Naive thymus-derived CD8-positive, alpha-beta T cell (primary cell): Measurements from ENCODE around the gene TEAD1. TPM values are rescaled to one million over a fixed set of nuclear protein-coding genes. Genes with fewer than 3 reads are reported as not detected.

Experiments used
- ATAC-seq, 2 donors: fragments of 150-1000 bp; cut with Tn5 transposase in 1 of 2; sonication (Bioruptor Pico), chemical (Tn5 transposase) in 1 of 2; 1 replicate in 1 of 2; 2 replicates in 1 of 2; pipeline ENCODE4 v1.10.0; 2021; ENCODE audit warnings: mild to moderate bottlenecking in 2 of 2, moderate library complexity in 2 of 2
- POLR2A ChIA-PET: fragments of 350-600 bp; sonication (Branson Sonifier 250); formaldehyde crosslinking; loops from one replicate; lab custom pipeline; 2021; ENCODE audit warnings: antibody characterized with exemption; lab: Charles Lee
- DNase-seq, 10 donors: peaks; one replicate each; pipeline versions ENCODE4 v3.0.0 to v3.0.0-alpha.2; 2020 to 2022
- H3K27ac Mint-ChIP-seq, 10 donors: one replicate each; pipeline ENCODE4 v1.8.0; 2020 to 2022; ENCODE audit warnings: mild to moderate bottlenecking in 10 of 10, mixed read lengths in 10 of 10, moderate library complexity in 4 of 10, inconsistent platforms in 1 of 10
- H3K27me3 Mint-ChIP-seq, 5 donors: one replicate each; pipeline ENCODE4 v1.8.0; 2021 to 2022; ENCODE audit warnings: mixed read lengths in 5 of 5
- H3K36me3 Mint-ChIP-seq, 3 donors: one replicate each; pipeline ENCODE4 v1.8.0; 2020 to 2022; ENCODE audit warnings: mixed read lengths in 3 of 3, mild to moderate bottlenecking in 2 of 3, inconsistent platforms in 1 of 3
- H3K4me1 Mint-ChIP-seq, 4 donors: one replicate each; pipeline ENCODE4 v1.8.0; 2021 to 2022; ENCODE audit warnings: mixed read lengths in 4 of 4
- H3K4me3 Mint-ChIP-seq, 10 donors: one replicate each; pipeline ENCODE4 v1.8.0; 2020 to 2022; ENCODE audit warnings: mild to moderate bottlenecking in 10 of 10, mixed read lengths in 10 of 10, moderate library complexity in 6 of 10, inconsistent platforms in 1 of 10
- H3K9me3 Mint-ChIP-seq, 9 donors: one replicate each; pipeline ENCODE4 v1.8.0; 2020 to 2022; ENCODE audit warnings: mixed read lengths in 9 of 9, mild to moderate bottlenecking in 3 of 9, inconsistent platforms in 1 of 9, moderate library complexity in 1 of 9
- polyA plus RNA-seq, 3 donors: library from polyadenylated mRNA; unstranded; fragments of 300-500 nt; fragmentation: Illumina TruSeq; gene quantifications; one replicate each; pipeline ENCODE4 v1.2.3, GENCODE V29; 2021
- total RNA-seq, 8 experiments: library from RNA in 2 of 8; stranded (reverse) in 2 of 8; gene quantifications; one replicate each; pipeline ENCODE4 v1.2.3 and lab custom pipeline; 2021 to 2026

The TEAD1 gene
- total and polyA plus RNA-seq, 5 experiments from 2014 or later: not detected

DNA sequence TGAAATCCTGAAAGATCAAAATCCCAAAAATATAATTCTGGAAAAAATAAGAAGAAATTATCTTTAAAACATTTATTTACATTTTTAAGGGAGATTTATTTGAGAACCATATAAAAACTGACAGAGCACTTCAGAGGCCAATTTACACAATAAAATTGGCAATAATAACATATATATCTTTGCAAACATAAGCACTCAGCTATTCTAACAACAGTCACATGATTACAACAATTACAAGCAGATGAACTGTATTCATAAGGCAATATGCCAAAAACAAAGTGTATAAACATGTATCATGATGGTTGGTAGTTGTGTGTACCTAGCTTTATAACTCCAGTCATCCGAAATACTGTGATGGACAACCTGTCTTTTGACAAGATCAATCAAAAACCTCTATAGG is 317.2 kb downstream of the TEAD1 start:
- POLR2A ChIA-PET: no interaction called here
- DNase-seq: no peak
- H3K4me3 Mint-ChIP-seq: no peak overlapping the region
- H3K27ac Mint-ChIP-seq: no peak overlapping the region
- H3K27me3 Mint-ChIP-seq: peaks cover 2 to 6% (median 4%) of the 10 kb centered on the region in 5 donors
- peaks cover 0 to 6% (median 0%) of the 10 kb centered on the region in 9 donors for H3K9me3 Mint-ChIP-seq
- no peak for ATAC-seq
- H3K4me1 Mint-ChIP-seq: no peaks in the 10 kb centered on the region
- H3K36me3 Mint-ChIP-seq: no peaks in the 10 kb centered on the region

DNA sequence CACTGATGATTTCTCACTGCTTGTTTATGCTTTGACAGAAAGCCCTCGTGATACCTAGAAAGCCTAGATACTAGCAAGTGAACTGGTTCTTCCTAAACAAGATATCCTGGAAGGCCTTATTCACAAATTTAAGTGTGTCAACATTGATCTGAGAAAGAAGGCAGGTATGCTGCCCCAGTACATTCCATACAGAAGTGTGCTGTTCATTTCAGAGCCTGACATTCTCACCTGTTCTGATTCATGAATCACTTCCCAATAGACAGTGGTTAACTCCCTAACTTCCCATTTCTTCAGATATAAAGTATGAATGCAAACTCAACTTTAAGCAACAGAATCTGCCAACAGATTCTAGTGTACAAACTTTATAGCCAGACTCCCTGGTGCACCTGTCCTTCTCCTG is 319.4 kb downstream of the TEAD1 start:
- ATAC-seq (no peak), DNase-seq (no peak)
- POLR2A ChIA-PET: no interaction called here
- no peaks in the 10 kb centered on the region for H3K36me3 Mint-ChIP-seq
- no peak overlapping the region for H3K27ac Mint-ChIP-seq
- no peaks in the 10 kb centered on the region for H3K4me1 Mint-ChIP-seq
- peaks cover 0 to 6% (median 0%) of the 10 kb centered on the region in 9 donors for H3K9me3 Mint-ChIP-seq
- no peak overlapping the region for H3K4me3 Mint-ChIP-seq
- peaks cover 0 to 5% (median 0%) of the 10 kb centered on the region in 5 donors for H3K27me3 Mint-ChIP-seq
